ENCODE data around the gene LDLRAD4.

GRCh38 chr18:13587001-13587400, 368.4 kb downstream of the LDLRAD4 start:
- TF ChIP-seq CTCF (conservative IDR thresholded peaks at IDR 0.05; ENCODE audit: low read depth, low read length), result no peak
- TF ChIP-seq EZH2 (IDR thresholded peaks at IDR 0.05; ENCODE audit: borderline replicate concordance, low read depth, low read length, poor library complexity, severe bottlenecking), result no peak

All from A673 (cell line).